ENCODE results near the gene DNA2.

The DNA2 gene

DNA sequence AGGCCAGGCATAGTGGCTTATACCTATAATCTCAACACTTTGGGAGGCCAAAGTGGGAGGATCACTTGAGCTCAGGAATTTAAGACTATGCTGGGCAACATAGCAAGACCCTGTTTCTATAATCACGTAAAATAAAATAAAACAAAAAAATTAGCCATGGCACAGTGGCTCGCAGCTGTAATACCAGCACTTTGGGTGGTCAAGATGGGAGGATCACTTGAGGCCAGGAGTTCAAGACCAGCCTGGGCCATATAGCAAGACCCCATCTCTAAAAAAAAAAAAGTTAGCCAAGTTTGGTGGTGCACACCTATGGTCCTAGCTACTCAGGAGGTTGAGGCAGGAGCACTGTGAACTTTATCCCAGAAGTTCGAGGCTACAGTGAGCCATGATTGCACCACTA lies 30.9 kb downstream of the DNA2 start:
- no peak for DNase-seq

DNA sequence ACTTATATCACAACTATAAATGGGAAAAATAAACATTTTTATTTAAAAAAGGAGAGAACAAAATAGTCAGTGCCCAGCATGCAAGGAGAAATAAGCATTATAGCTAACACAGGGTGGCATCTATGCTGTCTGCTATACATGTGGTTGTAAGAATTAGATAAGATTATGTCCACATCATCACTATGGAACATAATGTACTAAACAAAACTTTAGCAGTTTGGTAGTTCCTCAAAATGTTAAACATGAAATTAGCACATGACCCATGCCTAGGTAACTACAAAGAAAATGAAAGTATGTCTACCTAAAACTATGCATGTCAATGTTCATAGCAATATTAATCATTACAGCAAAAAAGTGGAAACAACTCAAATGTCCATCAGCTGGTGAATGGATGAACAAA lies 36.0 kb downstream of the DNA2 start:
- DNase-seq = no peak

DNA sequence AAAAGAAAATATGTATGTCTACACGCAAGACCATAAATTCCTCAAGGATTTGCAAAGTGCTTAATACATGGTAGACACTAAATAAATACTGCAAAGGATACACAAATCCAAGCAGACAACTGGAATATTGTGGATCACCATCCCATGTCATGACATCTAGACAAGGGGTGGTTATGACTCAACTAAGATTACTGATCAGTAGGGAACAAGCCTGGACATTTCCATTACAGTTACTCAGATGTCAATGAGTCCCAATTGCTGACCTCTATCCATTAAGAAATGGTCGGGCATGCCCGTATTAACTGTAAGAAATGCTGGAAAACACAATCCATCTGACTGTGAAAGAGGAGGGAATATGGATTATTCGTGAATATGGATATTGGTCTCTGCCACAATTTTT lies 37.1 kb downstream of the DNA2 start:
- no peak for DNase-seq

DNA sequence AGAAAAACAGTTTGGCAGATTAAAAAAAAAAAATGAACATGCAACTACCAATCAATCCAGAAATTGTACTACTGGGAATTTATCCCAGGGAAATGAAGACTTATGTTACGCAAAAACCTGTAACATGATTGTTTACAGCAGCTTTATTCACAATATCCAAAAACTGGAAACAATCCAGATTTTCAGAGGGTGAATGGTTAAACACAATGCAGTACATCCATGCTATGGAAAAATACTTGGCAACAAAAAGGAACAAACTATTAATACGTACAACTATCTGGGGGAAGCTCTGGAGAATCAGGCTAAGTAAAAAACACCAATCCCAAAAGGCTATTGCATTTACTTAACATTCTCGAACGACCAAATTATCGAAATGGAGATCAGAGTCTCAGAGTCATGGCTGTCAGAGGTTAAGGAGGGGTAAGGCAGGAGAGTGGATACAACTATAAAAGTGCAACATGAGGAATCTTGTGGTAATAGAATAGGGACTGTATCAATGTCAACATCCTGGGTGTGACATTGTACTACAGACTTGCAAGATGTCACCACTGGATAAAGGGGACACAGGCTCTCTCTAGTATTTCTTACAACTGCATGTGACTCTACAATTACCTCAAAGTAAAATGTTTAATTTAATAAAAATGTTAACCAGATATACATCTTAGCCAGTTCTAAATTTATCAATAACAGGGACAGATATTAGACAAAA lies 43.2 kb downstream of the DNA2 start:
- no peak for DNase-seq

DNA sequence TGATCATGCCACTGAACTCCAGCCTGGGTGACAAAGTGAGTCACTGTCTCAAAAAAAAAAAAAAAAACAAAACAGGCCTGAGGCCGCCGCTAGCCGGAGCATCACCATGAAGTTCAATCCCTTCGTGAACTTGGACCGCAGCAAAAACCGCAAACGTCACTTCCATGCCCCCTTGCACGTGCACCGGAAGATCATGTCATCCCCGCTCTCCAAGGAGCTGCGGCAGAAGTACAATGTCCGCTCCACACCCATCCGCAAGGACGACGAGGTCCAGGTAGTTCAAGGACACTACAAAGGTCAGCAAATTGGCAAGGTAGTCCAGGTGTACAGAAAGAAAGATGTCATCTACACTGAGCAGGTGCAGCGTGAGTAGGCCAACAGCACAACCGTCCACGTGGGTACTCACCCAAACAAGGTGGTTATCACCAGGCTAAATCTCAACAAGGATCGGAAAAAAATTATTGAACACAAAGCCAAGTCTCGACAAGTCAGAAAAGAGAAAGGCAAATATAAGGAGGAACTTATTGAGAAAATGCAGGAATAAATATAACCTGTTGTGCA lies 47.2 kb downstream of the DNA2 start:
- no peak for DNase-seq

DNA sequence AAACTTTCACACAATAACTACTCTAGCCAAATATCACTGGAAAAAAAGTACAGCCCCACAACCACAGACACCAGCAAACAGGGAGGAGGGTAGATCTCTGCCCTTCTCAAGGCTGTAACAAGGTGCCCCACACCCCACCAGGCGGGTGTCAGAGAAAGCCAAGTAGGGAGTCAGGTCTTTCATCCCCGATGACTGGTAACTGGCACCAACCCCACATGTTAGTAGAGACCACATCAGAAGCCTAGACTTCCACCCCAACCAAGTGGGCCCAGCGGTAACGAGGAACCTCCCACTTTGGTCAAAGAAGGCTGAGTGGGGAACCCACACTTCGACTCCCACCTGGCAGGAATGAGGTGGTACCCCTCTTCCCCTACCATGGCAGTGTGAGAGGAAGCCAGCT lies 48.3 kb downstream of the DNA2 start:
- DNase-seq = no peak

DNA sequence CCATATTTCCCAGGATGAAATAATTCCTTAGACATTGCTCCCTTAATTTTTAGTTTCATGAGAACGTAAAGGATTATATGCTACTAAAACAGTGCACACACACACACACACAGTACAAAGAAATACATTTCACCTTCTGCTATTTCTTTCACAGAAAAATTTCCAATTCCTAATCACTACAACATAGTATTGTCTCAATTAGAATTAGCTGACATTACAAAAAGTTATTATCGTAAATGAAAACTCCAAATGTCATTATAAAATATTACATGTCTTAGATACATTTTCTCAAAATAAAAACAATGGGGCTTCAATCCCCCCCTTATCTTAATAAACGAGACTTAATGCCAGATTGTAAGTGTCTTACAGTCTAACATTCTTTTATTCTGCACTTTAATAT lies 52.4 kb downstream of the DNA2 start:
- DNase-seq = no peak

DNA sequence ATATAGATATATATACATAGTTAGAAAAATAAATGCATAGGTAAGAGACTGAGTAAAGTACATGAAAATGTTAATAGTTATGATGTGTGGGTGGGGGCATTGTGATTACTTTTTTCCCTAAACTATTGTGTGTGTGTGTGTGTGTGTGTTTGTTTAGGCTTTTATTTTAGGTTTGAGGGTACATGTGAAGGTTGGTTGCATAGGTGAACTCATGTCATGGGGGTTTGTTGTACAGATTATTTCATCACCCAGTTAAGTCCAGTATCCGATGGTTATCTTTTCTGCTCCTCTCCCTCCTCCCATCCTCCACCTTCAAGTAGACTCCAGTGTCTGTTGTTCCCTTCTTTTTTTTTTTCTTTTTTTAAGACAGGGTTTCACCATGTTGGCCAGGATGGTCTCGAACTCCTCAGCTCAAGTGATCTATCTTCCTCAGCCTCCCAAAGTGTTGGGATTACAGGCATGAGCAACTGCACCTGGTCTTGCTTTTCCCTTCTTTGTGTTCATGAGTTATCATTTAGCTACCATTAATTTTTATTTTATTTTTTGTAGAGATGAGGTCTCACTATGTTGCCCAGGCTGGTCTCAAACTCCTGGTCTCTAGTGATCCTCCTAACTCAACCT lies 62.8 kb downstream of the DNA2 start:
- no peak for DNase-seq

DNA sequence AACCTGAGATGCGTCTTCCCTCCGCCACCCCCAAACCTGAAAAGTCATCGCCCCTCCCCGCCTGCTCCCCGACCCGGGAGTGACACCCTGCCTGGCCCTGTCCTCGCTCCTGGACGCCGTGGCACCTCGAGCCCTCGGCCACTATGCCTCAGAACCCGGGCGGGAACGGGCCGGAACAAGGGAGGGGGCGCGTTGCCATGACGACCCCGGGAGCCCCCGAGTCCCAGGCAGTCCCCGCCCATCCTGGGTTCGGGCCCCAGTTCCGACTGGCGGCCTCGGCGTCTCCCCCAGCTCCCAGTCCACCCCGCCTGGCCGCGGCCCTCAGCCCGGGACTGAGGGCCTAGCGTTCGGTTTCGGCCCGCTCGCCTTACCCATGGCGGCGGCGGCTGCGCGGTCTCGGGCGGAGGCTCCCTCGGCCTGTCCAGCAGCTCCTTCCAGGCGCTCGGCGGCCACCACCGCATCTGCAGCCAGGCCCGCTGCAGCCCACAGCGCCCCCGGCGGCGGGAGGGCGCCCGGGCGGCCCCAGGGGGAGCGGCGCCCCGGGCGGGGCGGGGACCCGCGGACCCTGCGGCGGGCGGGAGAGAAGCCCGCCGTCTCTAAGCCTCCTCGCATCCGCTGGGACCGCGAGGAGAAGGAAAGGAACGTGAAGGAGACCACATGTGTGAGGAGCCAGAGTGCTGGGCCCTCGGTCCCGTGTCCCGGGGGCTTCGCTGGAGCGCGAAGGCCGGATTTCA lies 64.8 kb downstream of the DNA2 start, which contains the start of gene RUFY2:
Gene RUFY2 (minus strand): TSS at position 463 of the 734 bp plus-strand sequence. CDS start 88 bp downstream, at position 375.
- peak; percentile 65 for DNase-seq

DNA sequence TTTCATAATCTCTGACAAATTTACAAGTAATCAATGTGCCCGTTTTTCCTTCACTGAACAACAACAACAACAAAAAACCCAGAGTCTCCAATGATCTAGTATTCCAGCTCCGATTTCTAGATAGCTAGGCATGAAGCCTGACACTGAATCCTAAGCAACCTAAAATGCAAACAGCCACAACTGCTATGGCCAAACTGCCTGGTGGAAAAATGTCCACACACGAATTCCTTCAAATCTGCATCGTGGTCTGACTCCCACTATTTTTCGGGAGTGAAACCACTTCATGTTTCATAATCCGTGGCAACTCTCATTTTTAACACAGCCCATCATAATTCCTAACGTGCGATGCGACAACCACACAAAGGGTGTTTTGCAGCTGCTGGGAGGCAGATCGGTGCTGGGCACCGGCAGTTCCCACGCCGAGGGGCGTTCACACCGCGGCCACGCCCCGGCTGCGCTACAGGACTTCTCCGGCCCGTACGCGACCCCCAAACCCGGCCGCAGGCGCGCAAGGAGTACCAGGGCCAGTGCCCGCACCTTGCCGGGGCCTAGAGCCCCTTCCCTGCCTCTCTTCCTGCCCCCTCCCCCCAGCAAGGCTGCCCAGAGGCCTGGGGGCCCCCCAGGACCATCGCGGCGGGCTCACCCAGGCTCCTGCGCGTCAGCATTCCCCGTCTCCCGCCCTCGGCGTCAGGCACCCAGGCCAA lies 65.5 kb downstream of the DNA2 start:
- peak; percentile 52 for DNase-seq

DNA sequence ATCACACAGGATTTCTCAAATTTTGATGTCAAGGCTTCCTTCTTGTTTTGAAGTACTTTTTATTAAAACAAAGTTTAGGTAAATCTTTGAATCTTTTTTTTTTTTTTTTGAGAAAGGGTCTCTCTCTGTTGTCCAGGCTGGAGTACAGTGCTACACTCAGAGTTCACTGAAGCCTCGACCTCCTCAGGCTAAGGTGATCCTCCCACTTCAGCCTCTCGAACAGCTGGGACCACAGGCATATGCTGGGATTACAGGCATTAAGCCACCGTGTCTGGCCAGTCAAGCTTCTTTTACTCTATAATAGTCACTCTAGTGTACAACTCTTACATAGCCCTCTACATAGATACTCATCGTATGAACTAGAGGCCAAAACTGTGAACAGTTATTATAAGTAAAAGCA lies 68.1 kb downstream of the DNA2 start:
- no peak for DNase-seq

DNA sequence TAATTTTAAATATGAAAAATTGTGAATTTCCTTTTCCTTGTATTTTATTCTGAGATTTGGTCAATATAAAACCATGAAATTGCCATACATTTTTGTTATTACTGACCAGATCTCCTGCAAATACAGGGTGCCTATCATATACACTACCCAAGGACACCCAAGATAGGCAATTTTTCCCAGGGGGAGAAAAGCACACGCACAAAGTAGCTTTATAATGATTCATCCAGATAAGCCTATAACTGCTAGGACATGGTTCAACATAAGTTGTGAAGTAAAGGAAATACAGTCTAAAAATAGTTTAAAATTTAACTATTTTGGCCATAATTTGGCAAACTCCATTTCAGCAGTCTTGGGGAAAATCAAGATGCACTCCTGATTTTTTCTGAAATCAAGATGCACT lies 69.5 kb downstream of the DNA2 start:
- DNase-seq = no peak

DNA sequence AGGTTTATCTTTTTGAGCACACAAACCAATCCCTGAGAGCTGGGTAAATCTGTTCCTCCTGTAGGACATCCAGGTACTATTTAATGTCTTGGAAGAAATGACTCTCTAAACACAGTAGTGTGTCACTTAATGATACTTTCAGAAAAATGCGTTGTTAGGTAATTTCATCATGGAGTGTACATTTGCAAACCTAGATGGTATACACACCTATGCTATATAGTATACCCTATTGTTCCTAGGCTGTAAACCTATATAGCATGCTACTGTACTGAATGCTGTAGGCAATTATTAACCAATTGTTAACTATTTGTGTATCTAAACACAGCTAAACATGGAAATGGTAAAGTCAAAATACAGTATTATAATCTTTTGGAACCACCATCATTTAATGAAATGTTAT lies 74.8 kb downstream of the DNA2 start:
- no peak for DNase-seq

DNA sequence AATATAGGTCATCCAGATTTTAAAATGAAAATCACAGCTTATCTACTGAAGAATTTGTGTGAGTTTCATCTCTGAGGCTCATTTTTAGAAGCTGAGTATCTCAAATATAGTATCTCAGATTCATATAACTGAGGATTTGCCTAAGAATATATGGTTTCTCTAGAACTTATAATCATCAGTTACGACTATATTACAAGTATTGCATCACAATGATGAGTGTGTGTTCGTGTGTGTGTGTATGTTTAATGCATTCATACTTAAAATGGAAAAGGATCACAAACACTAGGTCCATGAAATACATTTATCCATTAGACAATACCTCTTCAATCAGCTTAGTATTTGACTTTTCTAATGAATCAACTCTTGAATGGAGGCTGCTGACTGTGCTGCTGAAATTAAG lies 86.0 kb downstream of the DNA2 start:
- no peak for DNase-seq

DNA sequence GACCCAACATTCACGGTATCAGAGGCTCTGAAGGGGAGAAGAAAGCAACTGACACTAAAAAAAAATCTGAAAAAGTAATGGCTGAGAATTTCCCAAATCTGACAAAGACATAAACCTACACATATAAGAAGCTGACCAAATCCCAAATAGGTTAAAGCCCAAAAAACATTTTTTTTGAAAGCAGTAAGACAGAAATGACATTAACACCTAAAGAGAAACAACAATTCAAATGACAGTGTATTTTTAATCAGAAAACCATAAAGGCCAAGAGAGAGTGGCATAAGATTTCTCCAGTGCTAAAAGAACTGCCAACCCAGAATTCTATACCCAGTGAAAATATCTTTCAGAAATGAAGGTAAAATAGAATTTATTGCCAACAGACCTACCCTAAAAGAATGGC lies 100.2 kb downstream of the DNA2 start:
- no peak for DNase-seq

DNA sequence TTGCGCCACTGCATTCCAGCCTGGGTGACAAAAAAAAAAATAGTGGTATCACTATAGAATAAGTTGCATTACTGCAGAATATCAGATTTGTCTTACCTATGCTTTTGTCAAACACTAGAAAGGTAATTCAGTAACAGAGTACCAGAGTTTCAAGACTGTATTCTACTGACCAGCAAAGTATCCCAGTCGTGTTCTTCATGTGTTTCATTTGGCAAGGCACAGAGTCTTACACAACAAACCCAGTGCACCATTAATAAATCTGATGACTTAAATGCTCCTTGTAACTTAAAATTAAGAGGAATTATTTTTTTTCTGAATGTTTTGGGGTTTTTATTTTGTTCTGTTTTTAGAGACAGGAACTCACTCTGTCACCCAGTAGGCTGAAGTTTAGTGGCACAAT lies 104.7 kb downstream of the DNA2 start:
- no peak for DNase-seq

DNA sequence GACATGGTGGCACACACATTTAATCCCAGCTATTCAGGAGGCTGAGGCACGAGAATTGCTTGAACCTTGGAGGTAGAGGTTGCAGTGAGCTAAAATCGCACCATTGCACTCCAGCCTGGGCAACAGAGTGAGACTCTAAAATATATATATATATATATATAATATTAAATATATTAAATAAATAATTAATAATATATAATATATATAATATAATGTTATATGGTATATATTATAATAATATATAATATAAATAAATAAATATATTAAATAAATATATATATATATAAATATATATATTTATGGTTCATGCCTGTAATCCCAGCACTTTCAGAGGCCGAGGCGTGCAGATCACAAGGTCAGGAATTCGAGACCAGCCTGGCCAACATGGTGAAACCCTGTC lies 105.2 kb downstream of the DNA2 start:
- no peak for DNase-seq

DNA sequence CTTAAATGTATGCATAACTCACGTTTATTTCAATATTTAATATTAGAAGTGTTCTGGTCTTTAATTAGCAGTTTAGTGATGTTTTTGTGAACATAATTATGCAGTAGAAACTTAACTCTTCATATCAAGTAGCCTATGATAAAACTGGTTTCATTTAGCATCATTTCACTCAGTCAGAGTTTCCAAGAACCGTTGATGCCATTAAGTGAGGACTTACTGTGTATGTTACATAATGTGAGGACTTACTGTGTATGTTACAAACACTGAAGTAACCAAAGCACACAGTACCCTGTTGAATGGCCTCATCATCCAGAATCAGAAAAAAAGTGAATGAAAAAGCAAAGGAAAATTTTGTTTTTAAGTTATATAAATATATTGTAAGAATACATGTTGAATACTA lies 106.2 kb downstream of the DNA2 start:
- DNase-seq = no peak

DNA sequence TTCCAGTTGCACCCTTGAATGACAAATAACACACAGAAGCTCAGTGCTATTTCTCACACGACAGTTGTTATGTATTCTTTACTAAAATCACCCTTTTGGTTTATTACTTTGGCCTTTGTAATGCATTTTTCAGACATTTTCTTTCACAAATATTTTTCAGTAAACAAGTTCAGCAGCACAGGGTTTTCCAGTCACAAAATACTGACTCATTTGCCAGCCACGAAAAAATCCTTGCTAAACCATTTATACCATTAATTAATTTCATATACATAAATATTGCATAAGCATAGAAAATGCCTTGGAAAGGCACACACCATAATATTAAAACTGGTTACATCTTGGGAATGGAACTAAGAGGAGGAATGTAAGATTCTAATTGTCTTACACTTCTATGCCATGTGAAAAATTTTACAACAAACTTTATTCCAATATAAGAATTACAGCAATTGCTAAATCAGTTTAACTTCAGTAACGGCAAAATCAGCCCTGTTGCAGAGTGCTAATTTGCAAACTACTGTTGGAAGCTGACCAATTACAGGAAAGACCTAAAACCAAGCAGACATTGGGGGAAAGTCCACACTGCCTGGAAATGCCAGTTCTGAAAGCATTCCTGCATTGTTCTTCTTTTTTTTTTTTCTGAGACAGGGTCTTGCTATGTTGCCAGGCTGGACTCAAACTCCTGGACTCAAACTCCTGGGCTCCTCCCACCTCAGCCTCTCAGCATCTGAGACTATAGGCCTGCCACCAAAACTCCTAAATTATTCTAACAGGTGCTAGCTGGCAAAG lies 107.5 kb downstream of the DNA2 start:
- DNase-seq = no peak

Measured in kidney glomerular epithelial cell (primary cell).